ENCODE data around the gene GNPTG. TPM values are rescaled to one million over a fixed set of nuclear protein-coding genes. Genes with fewer than 3 reads are reported as not detected.

The GNPTG gene
- total and polyA plus RNA-seq, 2 of the 8 experiments (the other 6 are each of a cell fraction or from before 2014, with no cell fraction given) = 26.2 to 51.2 TPM

- Histone ChIP-seq H3K27ac (ENCODE audit: low read depth, low read length) (no peak overlapping the region), H3K79me1 (ENCODE audit: low read depth, low read length) (no peaks in the 10 kb centered on the region), H4K5ac (ENCODE audit: insufficient read length, low read depth, low read length) (no peak overlapping the region), H3K9ac (replicated peaks in 1 of 4; ENCODE audit: extremely low read depth in 1 of 4, low read depth in 3 of 4, low read length in 3 of 4) (no peak overlapping the region), H2BK15ac (ENCODE audit: low read length) (no peak overlapping the region), H2AK5ac (ENCODE audit: low read depth, low read length) (no peak overlapping the region), H4K91ac (replicated peaks; ENCODE audit: insufficient read length, low read length) (no peak overlapping the region), H2BK5ac (ENCODE audit: low read depth, low read length) (no peak overlapping the region), H3K18ac (ENCODE audit: extremely low read depth, low read length) (no peak overlapping the region; the same call in none of the 2 replicates), H2AFZ (ENCODE audit: low read length) (no peak overlapping the region), H3K56ac (replicated peaks; ENCODE audit: insufficient read length, low read depth, low read length) (no peak overlapping the region), H3K23me2 (ENCODE audit: low read depth, low read length) (peaks cover 13% of the 10 kb centered on the region; the same call in 1 of the 2 replicates), H2BK12ac (ENCODE audit: low read depth, low read length) (no peak overlapping the region), H3K4me1 (replicated peaks in 1 of 4; ENCODE audit: control insufficient read depth in 3 of 4, insufficient read depth in 4 of 4, low read length in 3 of 4) (peaks cover 0 to 15% (median 13%) of the 10 kb centered on the region in 4 experiments; a peak in 4 of 7 replicates), H4K20me1 (replicated peaks in 1 of 2; ENCODE audit: control insufficient read depth in 1 of 2, insufficient read depth in 2 of 2, low read length in 2 of 2) (peaks cover 7 to 16% of the 10 kb centered on the region in 2 experiments), H4K8ac (ENCODE audit: extremely low read depth, insufficient read depth, low read length) (peak overlapping the region; percentile 57; the same call in 1 of the 2 replicates), H3K14ac (ENCODE audit: insufficient read length) (no peak overlapping the region), H3K27me3 (replicated peaks in 1 of 4; ENCODE audit: control insufficient read depth in 3 of 4, extremely low read depth in 1 of 4, insufficient read depth in 3 of 4, low read length in 3 of 4) (peaks cover 19 to 53% (median 40%) of the 10 kb centered on the region in 4 experiments), H3K4me2 (ENCODE audit: insufficient read depth in 1 of 2, low read depth in 2 of 2, low read length in 2 of 2) (peak overlapping the region; percentile 72 to 87), H3K4me3 (ENCODE audit: extremely low read depth in 1 of 4, insufficient read depth in 2 of 4, low read depth in 3 of 4, low read length in 4 of 4) (peak overlapping the region; percentile 26 to 58 (median 32); a peak in 7 of 8 replicates), H2BK120ac (replicated peaks; ENCODE audit: low read depth, low read length) (no peak overlapping the region), H3K36me3 (ENCODE audit: control insufficient read depth in 2 of 4, insufficient read depth in 4 of 4, low read length in 3 of 4) (no peaks in the 10 kb centered on the region), H3K9me3 (ENCODE audit: insufficient read depth in 2 of 2, low read depth in 1 of 2, low read length in 1 of 2) (peaks cover 5 to 8% of the 10 kb centered on the region in 2 experiments; a peak in 2 of 4 replicates), H3K23ac (ENCODE audit: insufficient read length) (no peak overlapping the region), H3K4ac (replicated peaks; ENCODE audit: insufficient read length, low read depth, low read length) (no peak overlapping the region), H2BK20ac (ENCODE audit: low read length) (no peak overlapping the region), H3K79me2 (ENCODE audit: control insufficient read depth in 1 of 2, insufficient read depth in 2 of 2, low read length in 2 of 2) (no peaks in the 10 kb centered on the region)
- WGBS, 2 experiments (ENCODE audit: extremely low coverage in 1 of 2, insufficient coverage in 1 of 2, insufficient read length in 1 of 2, insufficient replicate concordance in 2 of 2, low coverage in 1 of 2, low lambda C conversion rate in 2 of 2, missing lambda C conversion rate in 1 of 2) = 10% methylated on average over 12 of the region's 78 CpGs; no CpG with 5 or more reads in 1 of the 2 experiments
- CTCF ChIA-PET (ENCODE audit: partially characterized antibody) = interaction anchor here (0.8 to 5.2 kb wide), 5 partner anchors 10 to 132 kb away, joined by 3 to 43 read pairs (median 3); no protein-coding TSS in a partner anchor
- DNase-seq (ENCODE audit: low read depth in 1 of 2, low spot score in 2 of 2) (no peak), FAIRE-seq (no peak)
- TF ChIP-seq SRF (IDR thresholded peaks at IDR 0.05; ENCODE audit: low read depth, low read length) (no peak), SP4 (IDR thresholded peaks at IDR 0.05; ENCODE audit: low read length) (no peak), JUN (IDR thresholded peaks at IDR 0.05; ENCODE audit: low read depth, low read length) (no peak), TAF1 (IDR thresholded peaks at IDR 0.05; ENCODE audit: low read depth, low read length) (no peak), PHF8 (conservative IDR thresholded peaks at IDR 0.05; ENCODE audit: low read depth, low read length) (no peak), SUZ12 (IDR thresholded peaks at IDR 0.05; ENCODE audit: low read length) (peak; percentile 58; the same call in 1 of the 2 replicates), EZH2 (IDR thresholded peaks at IDR 0.05; ENCODE audit: low read depth, low read length, severe bottlenecking) (peak; percentile 36), SP2 (IDR thresholded peaks at IDR 0.05; ENCODE audit: low read length) (no peak)
- POLR2A ChIA-PET (ENCODE audit: partially characterized antibody) = interaction anchor here (1.0 to 2.6 kb wide), 3 partner anchors 8 to 46 kb away, joined by 3 to 13 read pairs (median 3); no protein-coding TSS in a partner anchor
Measured at GRCh38 chr16:1333854-1334700, 17.7 kb upstream of the GNPTG start.
